Measurements from ENCODE around the gene USP36.

DNA sequence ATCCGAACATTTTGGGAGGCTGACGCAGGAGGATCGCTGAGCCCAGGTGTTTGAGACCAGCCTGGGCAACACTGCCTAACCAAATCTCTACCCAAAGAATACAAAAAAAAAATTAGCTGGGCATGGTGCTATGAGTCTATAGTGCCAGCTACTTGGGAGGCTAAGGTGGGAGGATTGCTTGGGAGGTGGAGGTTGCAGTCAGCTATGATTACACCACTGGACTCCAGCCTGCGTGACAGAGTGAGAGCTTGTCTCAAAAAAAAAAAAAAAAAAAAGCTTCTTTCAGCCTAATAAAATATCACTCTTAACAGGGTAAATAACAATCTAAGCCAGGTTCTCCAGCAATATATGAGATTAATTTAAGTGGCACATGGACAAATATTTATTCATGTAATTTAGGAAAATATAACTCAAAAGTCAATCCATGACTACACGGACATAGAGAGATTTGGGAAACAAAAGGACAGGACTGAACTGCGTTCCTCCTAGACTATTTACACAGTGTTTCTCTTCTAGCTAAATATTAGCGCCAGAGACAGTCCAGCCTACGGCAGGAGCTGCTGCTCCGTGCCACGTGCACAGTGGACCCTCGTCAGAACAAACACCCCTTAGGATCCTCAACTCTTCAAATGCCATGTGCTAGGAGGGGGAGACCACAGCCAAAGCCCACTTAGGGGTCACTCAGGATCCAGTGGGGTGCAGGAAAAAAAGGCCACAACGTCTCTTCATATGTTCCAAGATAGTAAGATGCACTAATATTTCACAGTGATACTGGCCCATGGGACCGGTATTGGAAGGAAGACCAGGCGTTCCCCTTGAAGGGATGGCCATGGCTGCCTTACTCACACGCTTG, 8.7 kb downstream of the USP36 start:
- TF ChIP-seq, protein P1, sequence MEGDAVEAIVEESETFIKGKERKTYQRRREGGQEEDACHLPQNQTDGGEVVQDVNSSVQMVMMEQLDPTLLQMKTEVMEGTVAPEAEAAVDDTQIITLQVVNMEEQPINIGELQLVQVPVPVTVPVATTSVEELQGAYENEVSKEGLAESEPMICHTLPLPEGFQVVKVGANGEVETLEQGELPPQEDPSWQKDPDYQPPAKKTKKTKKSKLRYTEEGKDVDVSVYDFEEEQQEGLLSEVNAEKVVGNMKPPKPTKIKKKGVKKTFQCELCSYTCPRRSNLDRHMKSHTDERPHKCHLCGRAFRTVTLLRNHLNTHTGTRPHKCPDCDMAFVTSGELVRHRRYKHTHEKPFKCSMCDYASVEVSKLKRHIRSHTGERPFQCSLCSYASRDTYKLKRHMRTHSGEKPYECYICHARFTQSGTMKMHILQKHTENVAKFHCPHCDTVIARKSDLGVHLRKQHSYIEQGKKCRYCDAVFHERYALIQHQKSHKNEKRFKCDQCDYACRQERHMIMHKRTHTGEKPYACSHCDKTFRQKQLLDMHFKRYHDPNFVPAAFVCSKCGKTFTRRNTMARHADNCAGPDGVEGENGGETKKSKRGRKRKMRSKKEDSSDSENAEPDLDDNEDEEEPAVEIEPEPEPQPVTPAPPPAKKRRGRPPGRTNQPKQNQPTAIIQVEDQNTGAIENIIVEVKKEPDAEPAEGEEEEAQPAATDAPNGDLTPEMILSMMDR (IDR thresholded peaks at IDR 0.05): no peak
- no peak for TF ChIP-seq POLR2A (IDR thresholded peaks at IDR 0.05)
